ENCODE data around the gene LGI2. TPM values are rescaled to one million over a fixed set of nuclear protein-coding genes. Genes with fewer than 3 reads are reported as not detected.

The LGI2 gene
- polyA plus RNA-seq, 1 donor (not counting 4 experiments of a cell fraction or from before 2014, with no cell fraction given), result 0.69 TPM

GRCh38 chr4:25059791-25060190, 29.0 kb upstream of the LGI2 start:
- TF ChIP-seq EZH2 (IDR thresholded peaks at IDR 0.05; ENCODE audit: low read length) (no peak), CTCF (optimal IDR thresholded peaks at IDR 0.05 in 1 of 3, IDR thresholded peaks at IDR 0.05 in 1 of 3, conservative IDR thresholded peaks at IDR 0.05 in 1 of 3; ENCODE audit: extremely low read depth in 1 of 3, insufficient read depth in 2 of 3, low read length in 3 of 3) (no peak)
- Histone ChIP-seq H3K9me3 (ENCODE audit: control insufficient read depth, low read depth, low read length) (no peaks in the 10 kb centered on the region), H3K4me2 (ENCODE audit: control insufficient read depth, extremely low read depth, insufficient read depth, low read depth, low read length) (no peak overlapping the region), H3K9ac (ENCODE audit: control insufficient read depth, extremely low read depth, insufficient read depth, low read length) (no peak overlapping the region), H3K4me3 (ENCODE audit: control insufficient read depth in 2 of 3, extremely low read depth in 1 of 3, insufficient read depth in 2 of 3, low read depth in 1 of 3, low read length in 3 of 3) (no peak overlapping the region), H3K79me2 (ENCODE audit: control insufficient read depth, insufficient read depth, low read length) (no peaks in the 10 kb centered on the region), H2AFZ (ENCODE audit: control insufficient read depth, low read length) (no peak overlapping the region), H3K4me1 (ENCODE audit: control insufficient read depth, extremely low read depth, insufficient read depth, low read length) (no peaks in the 10 kb centered on the region), H3K27me3 (ENCODE audit: control insufficient read depth, extremely low read depth, insufficient read depth, low read length) (no peaks in the 10 kb centered on the region), H3K27ac (ENCODE audit: control insufficient read depth, insufficient read depth, low read length) (no peak overlapping the region), H3K9me1 (ENCODE audit: control insufficient read depth, extremely low read depth, insufficient read depth, low read length) (no peaks in the 10 kb centered on the region), H4K20me1 (ENCODE audit: control insufficient read depth, extremely low read depth, insufficient read depth, low read length) (no peaks in the 10 kb centered on the region), H3K36me3 (ENCODE audit: control insufficient read depth in 2 of 2, extremely low read depth in 1 of 2, insufficient read depth in 2 of 2, low read length in 2 of 2) (no peaks in the 10 kb centered on the region)
- dilution Hi-C loops (cut with MboI; ENCODE audit: extremely low pct_ligation_motif_present, low sequenced_read_pairs), result no loop called here
- DNase-seq (ENCODE audit: low read depth, low spot score) (no peak), FAIRE-seq (no peak)

GRCh38 chr4:25058796-25059195, 28.1 kb upstream of the LGI2 start:
- no peaks in the 10 kb centered on the region for H3K27me3 ChIP-seq (ENCODE audit: control insufficient read depth, extremely low read depth, insufficient read depth, low read length)
- dilution Hi-C loops (cut with MboI; ENCODE audit: extremely low pct_ligation_motif_present, low sequenced_read_pairs), result no loop called here

More at GRCh38 chr4:25058796-25059195, 28.1 kb upstream of the LGI2 start:
- Histone ChIP-seq H3K4me2 (ENCODE audit: control insufficient read depth, extremely low read depth, insufficient read depth, low read depth, low read length) (no peak overlapping the region), H3K4me1 (ENCODE audit: control insufficient read depth, extremely low read depth, insufficient read depth, low read length) (no peaks in the 10 kb centered on the region), H3K9me3 (ENCODE audit: control insufficient read depth, low read depth, low read length) (no peaks in the 10 kb centered on the region), H3K9me1 (ENCODE audit: control insufficient read depth, extremely low read depth, insufficient read depth, low read length) (no peaks in the 10 kb centered on the region), H3K27ac (ENCODE audit: control insufficient read depth, insufficient read depth, low read length) (no peak overlapping the region), H4K20me1 (ENCODE audit: control insufficient read depth, extremely low read depth, insufficient read depth, low read length) (no peaks in the 10 kb centered on the region), H3K9ac (ENCODE audit: control insufficient read depth, extremely low read depth, insufficient read depth, low read length) (no peak overlapping the region), H3K4me3 (ENCODE audit: control insufficient read depth in 2 of 3, extremely low read depth in 1 of 3, insufficient read depth in 2 of 3, low read depth in 1 of 3, low read length in 3 of 3) (no peak overlapping the region), H3K79me2 (ENCODE audit: control insufficient read depth, insufficient read depth, low read length) (no peaks in the 10 kb centered on the region), H3K36me3 (ENCODE audit: control insufficient read depth in 2 of 2, extremely low read depth in 1 of 2, insufficient read depth in 2 of 2, low read length in 2 of 2) (no peaks in the 10 kb centered on the region), H2AFZ (ENCODE audit: control insufficient read depth, low read length) (no peak overlapping the region)
- TF ChIP-seq CTCF (optimal IDR thresholded peaks at IDR 0.05 in 1 of 3, IDR thresholded peaks at IDR 0.05 in 1 of 3, conservative IDR thresholded peaks at IDR 0.05 in 1 of 3; ENCODE audit: extremely low read depth in 1 of 3, insufficient read depth in 2 of 3, low read length in 3 of 3), result no peak
- no peak for TF ChIP-seq EZH2 (IDR thresholded peaks at IDR 0.05; ENCODE audit: low read length)
- FAIRE-seq (no peak), DNase-seq (ENCODE audit: low read depth, low spot score) (no peak)
